Activated B cell treated with CpG ODN at 0.5 μM for 24 hours (primary cell): Measurements from ENCODE around the gene PLSCR2. TPM values are rescaled to one million over a fixed set of nuclear protein-coding genes. Genes with fewer than 3 reads are reported as not detected.
"Not testable (repeated sequence)": the region's sequence is repeated elsewhere in the genome, so short reads cannot be mapped to it uniquely, and the experiment has no call there.

ENCODE experiments used
- ATAC-seq: fragments of 200-7000 bp; cut with Tn5 transposase; one replicate; pipeline ENCODE4 v1.10.0; 2021; ENCODE audit warnings: low read depth, mild to moderate bottlenecking, moderate library complexity
- CTCF ChIA-PET: fragments of 350-600 bp; sonication (Branson Sonifier 250); formaldehyde crosslinking; loops from one replicate; lab custom pipeline; 2021; ENCODE audit warnings: antibody characterized with exemption; lab: Charles Lee
- POLR2A ChIA-PET: fragments of 350-600 bp; sonication (Branson Sonifier 250); formaldehyde crosslinking; loops from one replicate; lab custom pipeline; 2021; ENCODE audit warnings: antibody characterized with exemption; lab: Charles Lee
- DNase-seq: peaks from one replicate; pipeline ENCODE4 v3.0.0; 2022
- H3K27ac Mint-ChIP-seq: one replicate; pipeline ENCODE4 v1.8.0; 2020; ENCODE audit warnings: mixed read lengths
- H3K27me3 Mint-ChIP-seq: one replicate; pipeline ENCODE4 v1.8.0; 2021; ENCODE audit warnings: mixed read lengths
- H3K36me3 Mint-ChIP-seq: one replicate; pipeline ENCODE4 v1.8.0; 2021; ENCODE audit warnings: low read depth, mixed read lengths
- H3K4me1 Mint-ChIP-seq: one replicate; pipeline ENCODE4 v1.8.0; 2021; ENCODE audit warnings: mixed read lengths
- H3K4me3 Mint-ChIP-seq: one replicate; pipeline ENCODE4 v1.8.0; 2020; ENCODE audit warnings: mild to moderate bottlenecking, mixed read lengths
- H3K9me3 Mint-ChIP-seq: one replicate; pipeline ENCODE4 v1.8.0; 2020; ENCODE audit warnings: mixed read lengths
- intact Hi-C: fragments of 100-400 bp; cut with micrococcal nuclease; formaldehyde crosslinking; loops from one replicate; pipeline ENCODE4 v1.15.1; 2024
- total RNA-seq: library from RNA; stranded (reverse); gene quantifications from 2 replicates; pipeline ENCODE4 v1.2.3, GENCODE V29; 2022
- TF ChIP-seq, protein P1 (sequence below): fragments of 200-600 bp; IDR thresholded peaks from one replicate; pipeline ENCODE4 v1.8.0; 2022; ENCODE audit warnings: antibody characterized with exemption, mild to moderate bottlenecking

The PLSCR2 gene
- total RNA-seq, 1 donor from 2014 or later, result not detected

DNA sequence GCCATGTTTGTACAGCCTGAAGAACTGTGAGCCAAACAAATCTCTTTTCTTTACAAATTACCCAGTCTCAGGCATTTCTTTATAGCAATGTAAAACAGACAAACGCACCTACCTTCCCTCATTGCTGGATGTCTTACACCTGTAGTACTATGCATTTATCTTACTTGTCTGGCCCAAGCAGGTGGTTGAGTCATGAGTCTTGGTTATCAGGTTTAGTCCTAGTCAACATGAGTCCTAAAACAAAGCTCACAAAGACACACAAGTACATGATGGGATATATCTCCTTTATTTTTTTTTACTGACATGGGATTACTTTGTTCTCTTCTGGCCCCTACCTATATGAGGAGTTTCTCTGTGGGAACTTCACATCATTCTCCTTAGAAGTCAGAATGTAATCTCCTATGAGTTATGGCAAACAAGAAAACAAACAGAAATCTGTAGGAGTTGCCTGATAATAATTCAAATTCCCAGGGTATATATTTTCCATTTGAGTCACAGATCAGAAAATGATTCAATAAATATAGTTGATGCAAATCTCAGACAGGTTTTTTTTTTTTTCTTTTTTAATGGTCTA, 33.6 kb upstream of the PLSCR2 start:
- H3K36me3 Mint-ChIP-seq, result no peaks in the 10 kb centered on the region
- H3K4me3 Mint-ChIP-seq, result no peak overlapping the region
- CTCF ChIA-PET, result no interaction called here
- H3K27ac Mint-ChIP-seq, result no peak overlapping the region
- no peak for DNase-seq
- POLR2A ChIA-PET, result no interaction called here
- peaks cover 2% of the 10 kb centered on the region for H3K27me3 Mint-ChIP-seq
- intact Hi-C loops, result loop anchor here (1.0 to 2.0 kb wide), 2 partner anchors 34 to 42 kb away; partner anchors contain the start of genes PLSCR1 and PLSCR2
- peaks cover 9% of the 10 kb centered on the region for H3K4me1 Mint-ChIP-seq
- no peak for ATAC-seq
- H3K9me3 Mint-ChIP-seq, result no peaks in the 10 kb centered on the region
- TF ChIP-seq, protein P1, sequence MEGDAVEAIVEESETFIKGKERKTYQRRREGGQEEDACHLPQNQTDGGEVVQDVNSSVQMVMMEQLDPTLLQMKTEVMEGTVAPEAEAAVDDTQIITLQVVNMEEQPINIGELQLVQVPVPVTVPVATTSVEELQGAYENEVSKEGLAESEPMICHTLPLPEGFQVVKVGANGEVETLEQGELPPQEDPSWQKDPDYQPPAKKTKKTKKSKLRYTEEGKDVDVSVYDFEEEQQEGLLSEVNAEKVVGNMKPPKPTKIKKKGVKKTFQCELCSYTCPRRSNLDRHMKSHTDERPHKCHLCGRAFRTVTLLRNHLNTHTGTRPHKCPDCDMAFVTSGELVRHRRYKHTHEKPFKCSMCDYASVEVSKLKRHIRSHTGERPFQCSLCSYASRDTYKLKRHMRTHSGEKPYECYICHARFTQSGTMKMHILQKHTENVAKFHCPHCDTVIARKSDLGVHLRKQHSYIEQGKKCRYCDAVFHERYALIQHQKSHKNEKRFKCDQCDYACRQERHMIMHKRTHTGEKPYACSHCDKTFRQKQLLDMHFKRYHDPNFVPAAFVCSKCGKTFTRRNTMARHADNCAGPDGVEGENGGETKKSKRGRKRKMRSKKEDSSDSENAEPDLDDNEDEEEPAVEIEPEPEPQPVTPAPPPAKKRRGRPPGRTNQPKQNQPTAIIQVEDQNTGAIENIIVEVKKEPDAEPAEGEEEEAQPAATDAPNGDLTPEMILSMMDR, result no peak

GRCh38 chr3:146501752-146502151, 32.4 kb upstream of the PLSCR2 start:
- TF ChIP-seq, protein P1, result no peak
- Mint-ChIP-seq H3K4me1 (peaks cover 9% of the 10 kb centered on the region), H3K27me3 (peaks cover 3% of the 10 kb centered on the region), H3K36me3 (no peaks in the 10 kb centered on the region), H3K9me3 (no peaks in the 10 kb centered on the region), H3K4me3 (no peak overlapping the region), H3K27ac (no peak overlapping the region)
- DNase-seq (no peak), ATAC-seq (no peak)
- POLR2A ChIA-PET, result no interaction called here
- CTCF ChIA-PET, result no interaction called here
- intact Hi-C loops, result loop anchor here (2.0 kb wide), 1 partner anchor 43 kb away; the partner anchor contains the start of gene PLSCR1

DNA sequence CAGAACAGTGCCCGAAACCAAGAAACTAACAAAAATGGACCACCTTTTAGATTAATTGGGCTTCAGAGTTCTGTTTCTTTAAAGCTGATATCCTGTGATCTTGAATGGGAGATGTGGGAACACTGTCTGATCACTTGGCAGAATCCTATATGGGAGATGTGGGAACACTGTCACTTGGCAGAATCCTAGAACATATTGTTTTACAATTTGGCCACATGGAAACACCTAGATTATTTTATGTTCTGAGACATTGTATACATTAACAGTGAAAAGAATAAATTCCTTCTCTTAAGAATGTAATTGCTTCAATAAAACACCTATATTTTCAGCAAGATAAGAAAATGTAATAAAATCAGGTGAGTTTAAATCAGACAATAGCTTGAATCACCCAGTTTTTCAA, 30.3 kb upstream of the PLSCR2 start:
- Mint-ChIP-seq H3K27ac (no peak overlapping the region), H3K27me3 (peaks cover 5% of the 10 kb centered on the region), H3K4me1 (peaks cover 9% of the 10 kb centered on the region), H3K9me3 (no peaks in the 10 kb centered on the region), H3K4me3 (no peak overlapping the region), H3K36me3 (no peaks in the 10 kb centered on the region)
- TF ChIP-seq, protein P1, result no peak
- CTCF ChIA-PET, result no interaction called here
- DNase-seq (no peak), ATAC-seq (no peak)
- intact Hi-C loops, result no loop called here
- POLR2A ChIA-PET, result no interaction called here

DNA sequence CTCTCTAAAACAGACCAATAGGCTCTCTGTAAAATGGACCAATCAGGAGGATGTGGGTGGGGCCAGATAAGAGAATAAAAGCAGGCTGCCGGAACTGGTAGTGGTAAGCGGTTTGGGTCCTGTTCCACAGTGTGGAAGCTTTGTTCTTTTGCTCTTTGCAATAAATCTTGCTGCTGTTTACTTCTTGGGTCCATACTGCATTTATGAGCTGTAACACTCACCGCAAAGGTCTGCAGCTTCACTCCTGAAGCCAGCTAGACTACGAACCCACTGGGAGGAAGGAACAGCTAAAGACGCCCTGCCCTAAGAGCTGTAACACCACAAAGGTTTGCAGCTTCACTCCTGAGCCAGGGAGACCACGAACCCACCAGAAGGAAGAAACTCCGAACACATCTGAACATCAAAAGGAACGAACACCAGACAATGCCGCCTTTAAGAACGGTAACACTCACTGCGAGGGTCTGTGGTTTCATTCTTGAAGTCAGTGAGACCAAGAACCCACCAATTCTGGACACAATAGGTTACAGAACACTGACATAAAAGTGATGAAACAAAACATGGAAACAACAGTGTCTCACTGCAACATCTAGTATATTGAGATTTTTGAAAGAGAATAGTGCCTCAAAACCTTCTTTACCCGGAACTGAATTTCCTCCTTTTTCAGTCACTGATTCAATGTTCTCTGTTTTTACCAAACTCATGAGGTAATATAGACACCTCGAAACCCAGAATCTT, 28.8 kb upstream of the PLSCR2 start:
- peaks cover 1% of the 10 kb centered on the region for H3K4me1 Mint-ChIP-seq
- intact Hi-C loops, result no loop called here
- ChIA-PET POLR2A (no interaction called here), CTCF (no interaction called here)
- ATAC-seq, result no peak
- TF ChIP-seq, protein P1, result no peak
- no peak overlapping the region for H3K27ac Mint-ChIP-seq
- peak overlapping the region; percentile 50 for H3K4me3 Mint-ChIP-seq
- H3K36me3 Mint-ChIP-seq, result no peaks in the 10 kb centered on the region
- DNase-seq, result no peak
- no peaks in the 10 kb centered on the region for H3K9me3 Mint-ChIP-seq
- H3K27me3 Mint-ChIP-seq, result peaks cover 9% of the 10 kb centered on the region

DNA sequence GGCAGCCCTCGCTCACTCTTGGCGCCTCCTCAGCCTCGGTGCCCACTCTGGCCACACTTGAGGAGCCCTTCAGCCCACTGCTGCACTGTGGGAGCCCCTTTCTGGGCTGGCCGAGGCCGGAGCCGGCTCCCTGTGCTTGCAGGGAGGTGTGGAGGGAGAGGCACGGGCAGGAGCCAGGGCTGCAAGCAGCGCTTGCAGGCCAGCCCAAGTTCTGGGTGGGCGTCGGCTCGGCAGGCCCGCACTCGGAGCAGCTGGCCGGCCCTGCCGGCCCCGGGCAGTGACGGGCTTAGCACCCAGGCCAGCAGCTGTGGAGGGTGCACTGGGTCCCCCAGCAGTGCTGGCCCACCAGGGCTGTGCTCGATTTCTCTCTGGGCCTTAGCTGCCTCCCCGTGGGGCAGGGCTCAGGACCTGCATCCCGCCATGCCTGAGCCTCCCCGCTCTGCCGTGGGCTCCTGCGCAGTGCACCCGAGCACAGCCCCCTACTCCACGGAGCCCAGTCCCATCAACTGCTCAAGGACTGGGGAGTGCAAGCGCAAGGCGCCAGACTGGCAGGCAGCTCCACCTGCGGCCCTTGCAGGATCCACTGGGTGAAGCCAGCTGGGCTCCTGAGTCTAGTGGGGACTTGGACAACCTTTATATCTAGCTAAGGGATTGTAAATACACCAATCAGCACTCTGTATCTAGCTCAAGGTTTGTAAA, 27.9 kb upstream of the PLSCR2 start:
- H3K36me3 Mint-ChIP-seq, CTCF ChIA-PET, ATAC-seq, H3K27ac Mint-ChIP-seq, H3K9me3 Mint-ChIP-seq, H3K4me3 Mint-ChIP-seq, POLR2A ChIA-PET, H3K4me1 Mint-ChIP-seq, DNase-seq, intact Hi-C loops: not testable (repeated sequence)
- peaks cover 11% of the 10 kb centered on the region for H3K27me3 Mint-ChIP-seq
